Common myeloid progenitor, CD34-positive (primary cell): ENCODE results near the gene CHURC1.

ENCODE experiments used
- CTCF ChIA-PET: fragments of 350-600 bp; sonication (Branson Sonifier 250); formaldehyde crosslinking; loops from one replicate; lab custom pipeline; 2021; ENCODE audit warnings: antibody characterized with exemption; lab: Charles Lee
- POLR2A ChIA-PET: fragments of 350-600 bp; sonication (Branson Sonifier 250); formaldehyde crosslinking; loops from one replicate; lab custom pipeline; 2021; ENCODE audit warnings: antibody characterized with exemption; lab: Charles Lee
- DNase-seq, 3 donors: peaks; one replicate each; pipeline versions ENCODE4 v3.0.0 to v3.0.0-alpha.2; 2013
- H3K27ac ChIP-seq, 2 experiments: 1 replicate in 1 of 2; 2 replicates in 1 of 2; pipeline ENCODE4 v1.7.0; 2013; ENCODE audit warnings: inconsistent platforms in 2 of 2, low read length in 2 of 2, mild to moderate bottlenecking in 2 of 2, low read depth in 1 of 2, moderate library complexity in 1 of 2; ENCODE audit not compliant: severe bottlenecking in 2 of 2, insufficient read depth in 1 of 2, poor library complexity in 1 of 2
- H3K27me3 ChIP-seq, 5 experiments: replicated peaks in 2 of 5; 1 replicate in 3 of 5; 2 replicates in 2 of 5; pipeline versions ENCODE4 v1.6.1 to v1.7.0; 2013; ENCODE audit warnings: low read length in 4 of 5, mild to moderate bottlenecking in 2 of 5, moderate library complexity in 2 of 5, inconsistent platforms in 1 of 5; ENCODE audit not compliant: insufficient read depth in 5 of 5, control insufficient read depth in 4 of 5
- H3K36me3 ChIP-seq, 4 experiments: 1 replicate in 2 of 4; 2 replicates in 2 of 4; pipeline versions ENCODE4 v1.6.1 to v1.7.0; 2013; ENCODE audit warnings: low read length in 3 of 4, control low read depth in 1 of 4, mild to moderate bottlenecking in 1 of 4; ENCODE audit not compliant: control insufficient read depth in 4 of 4, insufficient read depth in 4 of 4
- H3K4me1 ChIP-seq, 4 experiments: 1 replicate in 3 of 4; 2 replicates in 1 of 4; pipeline versions ENCODE4 v1.6.1 to v1.7.1; 2013; ENCODE audit warnings: low read length in 3 of 4, mild to moderate bottlenecking in 3 of 4, control low read depth in 1 of 4, inconsistent platforms in 1 of 4, moderate library complexity in 1 of 4; ENCODE audit not compliant: control insufficient read depth in 4 of 4, insufficient read depth in 4 of 4; ENCODE audit errors: control extremely low read depth in 1 of 4
- H3K4me3 ChIP-seq, 7 experiments: 1 replicate in 4 of 7; 2 replicates in 3 of 7; pipeline versions ENCODE4 v1.5.1 to v1.7.0; 2013; ENCODE audit warnings: mild to moderate bottlenecking in 7 of 7, low read length in 6 of 7, moderate library complexity in 6 of 7, inconsistent platforms in 2 of 7, low read depth in 2 of 7, control low read depth in 1 of 7; ENCODE audit not compliant: insufficient read depth in 4 of 7, control insufficient read depth in 1 of 7; ENCODE audit errors: extremely low read depth in 1 of 7
- H3K9me3 ChIP-seq, 5 experiments: 1 replicate in 4 of 5; 2 replicates in 1 of 5; pipeline versions ENCODE4 v1.6.1 to v1.7.1; 2013; ENCODE audit warnings: low read length in 4 of 5, mild to moderate bottlenecking in 2 of 5, inconsistent platforms in 1 of 5, low read depth in 1 of 5, moderate library complexity in 1 of 5; ENCODE audit not compliant: control insufficient read depth in 4 of 5, insufficient read depth in 2 of 5; ENCODE audit errors: control extremely low read depth in 1 of 5
- WGBS: methylation state at CpG from one replicate; pipeline ENCODE4 v1.1.5; 2013; ENCODE audit not compliant: insufficient coverage; 5-methylcytosine and 5-hydroxymethylcytosine counted together

CHURC1 gene

GRCh38 chr14:64927031-64927430 lies 12.8 kb downstream of the CHURC1 start:
- POLR2A ChIA-PET, result no interaction called here
- peaks cover 8 to 61% (median 24%) of the 10 kb centered on the region in 4 experiments for H3K36me3 ChIP-seq
- H3K9me3 ChIP-seq, result no peaks in the 10 kb centered on the region
- H3K27ac ChIP-seq, result peak overlapping the region in 1 of 2 experiments; percentile 69
- DNase-seq, result peak in 2 of 3 donors; percentile 58 to 68
- CTCF ChIA-PET, result interaction anchor here (0.7 to 2.3 kb wide), 12 partner anchors 9 to 114 kb away, joined by 3 to 12 read pairs (median 4); partner anchors contain the start of gene GPX2
- 0% methylated on average over 1 of the region's 3 CpGs for WGBS
- H3K27me3 ChIP-seq, result no peaks in the 10 kb centered on the region
- peak overlapping the region in 4 of 7 experiments; percentile 2 to 43 (median 23) for H3K4me3 ChIP-seq
- peaks cover 8 to 43% (median 29%) of the 10 kb centered on the region in 4 experiments for H3K4me1 ChIP-seq

- Histone ChIP-seq H3K27me3 (no peaks in the 10 kb centered on the region), H3K4me1 (peaks cover 8 to 43% (median 29%) of the 10 kb centered on the region in 4 experiments), H3K27ac (peak overlapping the region in 1 of 2 experiments; percentile 11), H3K4me3 (peak overlapping the region in 4 of 7 experiments; percentile 7 to 42 (median 26)), H3K36me3 (peaks cover 16 to 71% (median 33%) of the 10 kb centered on the region in 4 experiments), H3K9me3 (no peaks in the 10 kb centered on the region)
- peak in 2 of 3 donors; percentile 43 to 58 for DNase-seq
- ChIA-PET POLR2A (no interaction called here), CTCF (interaction anchor here (1.0 to 2.3 kb wide), 5 partner anchors 8 to 91 kb away, joined by 4 to 12 read pairs (median 7); no protein-coding TSS in a partner anchor)
- WGBS, result 57% methylated on average over 7 of the region's 7 CpGs
These were observed 14.2 kb downstream of the CHURC1 start for GRCh38 chr14:64928239-64929013.

GRCh38 chr14:64929014-64929359 lies 14.7 kb downstream of the CHURC1 start:
- peak overlapping the region in 1 of 2 experiments; percentile 11 for H3K27ac ChIP-seq
- no peaks in the 10 kb centered on the region for H3K27me3 ChIP-seq
- CTCF ChIA-PET, result no interaction called here
- DNase-seq, result peak in 1 of 3 donors; percentile 27
- peak overlapping the region in 2 of 7 experiments; percentile 7 to 42 for H3K4me3 ChIP-seq
- POLR2A ChIA-PET, result no interaction called here
- peaks cover 8 to 43% (median 29%) of the 10 kb centered on the region in 4 experiments for H3K4me1 ChIP-seq
- H3K9me3 ChIP-seq, result no peaks in the 10 kb centered on the region
- WGBS, result 100% methylated on average over 3 of the region's 3 CpGs
- peaks cover 19 to 72% (median 36%) of the 10 kb centered on the region in 4 experiments for H3K36me3 ChIP-seq

- CTCF ChIA-PET, result interaction anchor here (1.1 to 1.9 kb wide), 3 partner anchors 12 to 107 kb away, joined by 3 to 7 read pairs (median 3); partner anchors contain the start of gene GPX2
- Histone ChIP-seq H3K4me3 (no peak overlapping the region), H3K9me3 (no peaks in the 10 kb centered on the region), H3K36me3 (peaks cover 21 to 68% (median 33%) of the 10 kb centered on the region in 4 experiments), H3K27me3 (no peaks in the 10 kb centered on the region), H3K27ac (peak overlapping the region in 1 of 2 experiments; percentile 37), H3K4me1 (peaks cover 8 to 43% (median 29%) of the 10 kb centered on the region in 4 experiments)
- DNase-seq, result no peak
- POLR2A ChIA-PET, result no interaction called here
- no CpG with 5 or more reads among the region's 3 CpGs for WGBS
These were observed 16.0 kb downstream of the CHURC1 start for GRCh38 chr14:64930085-64930843.

- ChIA-PET POLR2A (no interaction called here), CTCF (interaction anchor here (1.1 to 1.9 kb wide), 5 partner anchors 11 to 108 kb away, joined by 3 to 7 read pairs (median 3); partner anchors contain the start of gene GPX2)
- Histone ChIP-seq H3K27me3 (no peaks in the 10 kb centered on the region), H3K9me3 (no peaks in the 10 kb centered on the region), H3K27ac (no peak overlapping the region), H3K4me3 (no peak overlapping the region), H3K4me1 (peaks cover 8 to 42% (median 29%) of the 10 kb centered on the region in 4 experiments), H3K36me3 (peaks cover 21 to 65% (median 31%) of the 10 kb centered on the region in 4 experiments)
- DNase-seq, result no peak
- WGBS, result 100% methylated on average over 2 of the region's 2 CpGs
These were observed 16.9 kb downstream of the CHURC1 start for GRCh38 chr14:64931123-64931522.

GRCh38 chr14:64932231-64932630 lies 18.0 kb downstream of the CHURC1 start:
- H3K36me3 ChIP-seq, result peaks cover 22 to 57% (median 33%) of the 10 kb centered on the region in 4 experiments
- ChIA-PET CTCF (interaction anchor here (1.1 to 1.5 kb wide), 2 partner anchors 19 to 21 kb away, joined by 3 to 5 read pairs; no protein-coding TSS in a partner anchor), POLR2A (no interaction called here)

More at GRCh38 chr14:64932231-64932630, 18.0 kb downstream of the CHURC1 start:
- Histone ChIP-seq H3K27me3 (no peaks in the 10 kb centered on the region), H3K9me3 (no peaks in the 10 kb centered on the region), H3K4me3 (no peak overlapping the region), H3K4me1 (peaks cover 8 to 30% (median 19%) of the 10 kb centered on the region in 4 experiments), H3K27ac (no peak overlapping the region)
- no peak for DNase-seq
